CD4-positive, alpha-beta T cell (primary cell): ENCODE measurements around the gene IST1. TPM values are rescaled to one million over a fixed set of nuclear protein-coding genes. Genes with fewer than 3 reads are reported as not detected.

Source experiments
- ATAC-seq: fragments of 200-7000 bp; cut with Tn5 transposase; one replicate; pipeline ENCODE4 v1.10.0; 2022; ENCODE audit warnings: mild to moderate bottlenecking; ENCODE audit not compliant: poor library complexity
- CTCF ChIA-PET: fragments of 350-600 bp; sonication (Branson Sonifier 250); formaldehyde crosslinking; loops from one replicate; lab custom pipeline; 2021; ENCODE audit warnings: antibody characterized with exemption, inconsistent platforms; lab: Charles Lee
- POLR2A ChIA-PET: fragments of 350-600 bp; sonication (Branson Sonifier 250); formaldehyde crosslinking; loops from one replicate; lab custom pipeline; 2021; ENCODE audit warnings: antibody characterized with exemption, inconsistent platforms; lab: Charles Lee
- DNase-seq, 14 experiments: peaks; one replicate each; pipeline ENCODE4 v3.0.0-alpha.2; 2013 to 2020; ENCODE audit warnings: mixed read lengths in 2 of 14
- H3K27ac ChIP-seq, 2 donors: one replicate each; pipeline versions ENCODE4 v1.5.1 to v1.7.0; 2013; ENCODE audit warnings: low read length in 2 of 2, low read depth in 1 of 2, mild to moderate bottlenecking in 1 of 2
- H3K27me3 ChIP-seq, 2 experiments: 1 replicate in 1 of 2; 2 replicates in 1 of 2; pipeline versions ENCODE4 v1.6.1 to v1.7.0; 2013; ENCODE audit warnings: low read length in 2 of 2, control low read depth in 1 of 2, mild to moderate bottlenecking in 1 of 2, moderate library complexity in 1 of 2; ENCODE audit not compliant: insufficient read depth in 2 of 2, control insufficient read depth in 1 of 2
- H3K36me3 ChIP-seq: one replicate; pipeline ENCODE4 v1.6.1; 2013; ENCODE audit warnings: low read length, control low read depth; ENCODE audit not compliant: insufficient read depth
- H3K4me1 ChIP-seq: one replicate; pipeline ENCODE4 v1.6.1; 2013; ENCODE audit warnings: low read length, control low read depth; ENCODE audit not compliant: insufficient read depth
- H3K4me3 ChIP-seq: one replicate; pipeline ENCODE4 v1.5.1; 2013; ENCODE audit warnings: mild to moderate bottlenecking, low read length, moderate library complexity
- H3K9me3 ChIP-seq, 2 experiments: 1 replicate in 1 of 2; 2 replicates in 1 of 2; pipeline versions ENCODE4 v1.6.1 to v1.7.0; 2013; ENCODE audit warnings: low read length in 2 of 2, mild to moderate bottlenecking in 2 of 2, control low read depth in 1 of 2, moderate library complexity in 1 of 2; ENCODE audit not compliant: control insufficient read depth in 1 of 2, insufficient read depth in 1 of 2
- H3K27ac Mint-ChIP-seq: one replicate; pipeline ENCODE4 v1.8.0; 2020; ENCODE audit warnings: mixed read lengths
- H3K27me3 Mint-ChIP-seq: one replicate; pipeline ENCODE4 v1.8.0; 2021; ENCODE audit warnings: mixed read lengths
- H3K36me3 Mint-ChIP-seq: one replicate; pipeline ENCODE4 v1.8.0; 2021; ENCODE audit warnings: low read depth, mixed read lengths
- H3K4me1 Mint-ChIP-seq: one replicate; pipeline ENCODE4 v1.8.0; 2021; ENCODE audit warnings: low read depth, mixed read lengths
- H3K4me3 Mint-ChIP-seq: one replicate; pipeline ENCODE4 v1.8.0; 2020; ENCODE audit warnings: mild to moderate bottlenecking, mixed read lengths
- H3K9me3 Mint-ChIP-seq: one replicate; pipeline ENCODE4 v1.8.0; 2020; ENCODE audit warnings: mixed read lengths
- CTCF ChIP-seq: fragments of 200-600 bp; IDR thresholded peaks from one replicate; pipeline ENCODE4 v1.8.0; 2022; ENCODE audit warnings: antibody characterized with exemption, mild to moderate bottlenecking
- intact Hi-C, 2 experiments: fragments of 100-400 bp; cut with DNase I in 1 of 2; cut with micrococcal nuclease in 1 of 2; formaldehyde crosslinking; loops; one replicate each; pipeline versions ENCODE4 v1.15.1 to v1.9.0; 2023 to 2025; cut with DNase I, micrococcal nuclease
- total RNA-seq, 174 experiments: library from RNA in 2 of 174; stranded (reverse) in 2 of 174; gene quantifications; one replicate each; pipeline ENCODE4 v1.2.3 and lab custom pipeline; 2021 to 2026

Gene IST1
- total RNA-seq, 2 experiments from 2014 or later: 411 to 412 TPM

- ChIA-PET CTCF (interaction anchor here (1.2 to 2.2 kb wide), 2 partner anchors 8 to 9 kb away, joined by 5 to 10 read pairs; no protein-coding TSS in a partner anchor), POLR2A (interaction anchor here (0.6 to 2.5 kb wide), 2 partner anchors 10 to 35 kb away, joined by 4 to 31 read pairs; partner anchors contain the start of gene ZNF821)
- H3K36me3 ChIP-seq: peaks cover 21% of the 10 kb centered on the region
- Mint-ChIP-seq H3K36me3 (peaks cover 54% of the 10 kb centered on the region), H3K27me3 (no peaks in the 10 kb centered on the region), H3K4me1 (peaks cover 29% of the 10 kb centered on the region), H3K4me3 (peak overlapping the region; percentile 42), H3K27ac (peak overlapping the region; percentile 80), H3K9me3 (no peaks in the 10 kb centered on the region)
- DNase-seq (no peak), ATAC-seq (no peak)
- TF ChIP-seq CTCF: no peak
- no peaks in the 10 kb centered on the region for H3K27me3 ChIP-seq
- H3K4me1 ChIP-seq: peaks cover 14% of the 10 kb centered on the region
- H3K4me3 ChIP-seq: no peak overlapping the region
- H3K9me3 ChIP-seq: no peaks in the 10 kb centered on the region
- intact Hi-C loops: no loop called here
- H3K27ac ChIP-seq: no peak overlapping the region
These were observed 22.1 kb upstream of the IST1 start for GRCh38 chr16:71873199-71873598.

- H3K27me3 Mint-ChIP-seq: no peaks in the 10 kb centered on the region
- H3K9me3 Mint-ChIP-seq: no peaks in the 10 kb centered on the region
- Histone ChIP-seq H3K27ac (no peak overlapping the region), H3K9me3 (no peaks in the 10 kb centered on the region), H3K36me3 (peaks cover 20% of the 10 kb centered on the region), H3K4me3 (no peak overlapping the region), H3K27me3 (no peaks in the 10 kb centered on the region), H3K4me1 (peaks cover 32% of the 10 kb centered on the region)
- ATAC-seq (no peak), DNase-seq (no peak)
- H3K4me1 Mint-ChIP-seq: peaks cover 48% of the 10 kb centered on the region
- H3K27ac Mint-ChIP-seq: no peak overlapping the region
- H3K36me3 Mint-ChIP-seq: peaks cover 53% of the 10 kb centered on the region
- no peak overlapping the region for H3K4me3 Mint-ChIP-seq
- POLR2A ChIA-PET: no interaction called here
- intact Hi-C loops: no loop called here
- no peak for TF ChIP-seq CTCF
- CTCF ChIA-PET: interaction anchor here (0.9 kb wide), 1 partner anchor 12 kb away, joined by 4 read pairs; no protein-coding TSS in a partner anchor
These were observed 16.4 kb upstream of the IST1 start for GRCh38 chr16:71878911-71879310.

GRCh38 chr16:71880176-71880575 lies 15.2 kb upstream of the IST1 start:
- H3K27me3 ChIP-seq: no peaks in the 10 kb centered on the region
- no peaks in the 10 kb centered on the region for H3K9me3 ChIP-seq
- CTCF ChIA-PET: interaction anchor here (0.7 to 5.4 kb wide), 2 partner anchors 14 to 23 kb away, joined by 3 to 35 read pairs; no protein-coding TSS in a partner anchor
- Mint-ChIP-seq H3K9me3 (no peaks in the 10 kb centered on the region), H3K27me3 (no peaks in the 10 kb centered on the region), H3K27ac (peak overlapping the region; percentile 91), H3K4me1 (peaks cover 58% of the 10 kb centered on the region), H3K4me3 (peak overlapping the region; percentile 67), H3K36me3 (peaks cover 49% of the 10 kb centered on the region)
- TF ChIP-seq CTCF: no peak
- peaks cover 41% of the 10 kb centered on the region for H3K4me1 ChIP-seq
- H3K36me3 ChIP-seq: peaks cover 17% of the 10 kb centered on the region
- POLR2A ChIA-PET: interaction anchor here (0.9 to 6.5 kb wide), 7 partner anchors 14 to 71 kb away, joined by 3 to 219 read pairs (median 19); partner anchors contain the start of genes AP1G1 and IST1
- no peak overlapping the region for H3K4me3 ChIP-seq
- intact Hi-C loops: loop anchor here (2.0 to 5.0 kb wide), 6 partner anchors 15 to 158 kb away; partner anchors contain the start of genes AP1G1 (in 1 of the 2), ATXN1L (in 1 of the 2), DHODH (in 1 of the 2) and IST1 (in 1 of the 2)
- no peak overlapping the region for H3K27ac ChIP-seq
- DNase-seq: no peak
- no peak for ATAC-seq
